ENCODE data around the gene SCMH1.
A peak's percentile ranks its signal among the peaks of the same experiment; 100 is the strongest.
"Not testable (repeated sequence)": the region's sequence is repeated elsewhere in the genome, so short reads cannot be mapped to it uniquely, and the experiment has no call there.

Gene SCMH1

GRCh38 chr1:41241749-41242341, at the start of gene SCMH1:
SCMH1 (minus strand) TSS chr1:41242306; CDS start chr1:41186133, 56,173 bp downstream.
- DNase-seq (ENCODE audit: low spot score) = peak; percentile 15

GRCh38 chr1:41291195-41291594, 49.1 kb upstream of the SCMH1 start:
- no peak for DNase-seq (ENCODE audit: low spot score)

GRCh38 chr1:41289196-41289595, 47.1 kb upstream of the SCMH1 start:
- no peak for DNase-seq (ENCODE audit: low spot score)

- no peak for DNase-seq (ENCODE audit: low spot score)
Measured at GRCh38 chr1:41286992-41287391, 44.9 kb upstream of the SCMH1 start.

- no peak for DNase-seq (ENCODE audit: low spot score)
Measured at GRCh38 chr1:41286486-41286885, 44.4 kb upstream of the SCMH1 start.

- DNase-seq (ENCODE audit: low spot score) = no peak
Measured at GRCh38 chr1:41285818-41286217, 43.7 kb upstream of the SCMH1 start.

GRCh38 chr1:41284121-41284520, 42.0 kb upstream of the SCMH1 start:
- peak; percentile 40 for DNase-seq (ENCODE audit: low spot score)

GRCh38 chr1:41282679-41283317, 40.7 kb upstream of the SCMH1 start:
- DNase-seq (ENCODE audit: low spot score) = peak; percentile 22

- DNase-seq (ENCODE audit: low spot score) = no peak
Measured at GRCh38 chr1:41281334-41281733, 39.2 kb upstream of the SCMH1 start.

- no peak for DNase-seq (ENCODE audit: low spot score)
Measured at GRCh38 chr1:41280202-41281032, 38.3 kb upstream of the SCMH1 start.

GRCh38 chr1:41278076-41278475, 36.0 kb upstream of the SCMH1 start:
- no peak for DNase-seq (ENCODE audit: low spot score)

GRCh38 chr1:41277371-41277975, 35.4 kb upstream of the SCMH1 start:
- no peak for DNase-seq (ENCODE audit: low spot score)

GRCh38 chr1:41275831-41276230, 33.7 kb upstream of the SCMH1 start:
- DNase-seq (ENCODE audit: low spot score) = no peak

- no peak for DNase-seq (ENCODE audit: low spot score)
Measured at GRCh38 chr1:41274752-41275545, 32.8 kb upstream of the SCMH1 start.

GRCh38 chr1:41272601-41273000, 30.5 kb upstream of the SCMH1 start:
- no peak for DNase-seq (ENCODE audit: low spot score)

- DNase-seq (ENCODE audit: low spot score) = peak; percentile 78
Measured at GRCh38 chr1:41268154-41268770, 26.2 kb upstream of the SCMH1 start.

GRCh38 chr1:41261926-41262618, 20.0 kb upstream of the SCMH1 start:
- no peak for DNase-seq (ENCODE audit: low spot score)

- no peak for DNase-seq (ENCODE audit: low spot score)
Measured at GRCh38 chr1:41260768-41261167, 18.7 kb upstream of the SCMH1 start.

GRCh38 chr1:41259221-41259620, 17.1 kb upstream of the SCMH1 start:
- no peak for DNase-seq (ENCODE audit: low spot score)

- no peak for DNase-seq (ENCODE audit: low spot score)
Measured at GRCh38 chr1:41255978-41256377, 13.9 kb upstream of the SCMH1 start.

GRCh38 chr1:41251120-41251519, 9.0 kb upstream of the SCMH1 start:
- DNase-seq (ENCODE audit: low spot score) = not testable (repeated sequence)

All from kidney capillary endothelial cell (primary cell).